Stimulated activated CD8-positive, alpha-beta memory T cell treated with anti-CD3 and anti-CD28 coated beads, Interleukin-4, amount 100 ng/mL, for 4 hours (primary cell): ENCODE results near the gene TIMP2.
"Not testable (repeated sequence)": the region's sequence is repeated elsewhere in the genome, so short reads cannot be mapped to it uniquely, and the experiment has no call there.

Experiments used
- DNase-seq, 2 donors: peaks; one replicate each; pipeline ENCODE4 v3.0.0-alpha.2; 2020; ENCODE audit warnings: low read depth in 2 of 2, low spot score in 1 of 2

Gene TIMP2

GRCh38 chr17:78873519-78874340 lies 51.5 kb downstream of the TIMP2 start:
- no peak for DNase-seq

- DNase-seq, result no peak
Observed at GRCh38 chr17:78872486-78872885, 52.7 kb downstream of the TIMP2 start.

GRCh38 chr17:78870621-78871020 lies 54.6 kb downstream of the TIMP2 start:
- DNase-seq, result no peak

GRCh38 chr17:78868391-78868790 lies 56.8 kb downstream of the TIMP2 start:
- DNase-seq, result no peak

GRCh38 chr17:78867046-78867445 lies 58.1 kb downstream of the TIMP2 start:
- not testable (repeated sequence) for DNase-seq

- DNase-seq, result peak; percentile 30 to 37
Observed at GRCh38 chr17:78865682-78866390, 59.4 kb downstream of the TIMP2 start.

GRCh38 chr17:78864117-78864516 lies 61.1 kb downstream of the TIMP2 start:
- no peak for DNase-seq

- no peak for DNase-seq
Observed at GRCh38 chr17:78862073-78863023, 62.8 kb downstream of the TIMP2 start.

- DNase-seq, result no peak
Observed at GRCh38 chr17:78861229-78861628, 64.0 kb downstream of the TIMP2 start.

GRCh38 chr17:78859051-78859450 lies 66.1 kb downstream of the TIMP2 start:
- no peak for DNase-seq

GRCh38 chr17:78857266-78857665 lies 67.9 kb downstream of the TIMP2 start:
- DNase-seq, result no peak

GRCh38 chr17:78855561-78856165 lies 69.5 kb downstream of the TIMP2 start:
- DNase-seq, result no peak

GRCh38 chr17:78854508-78854907 lies 70.7 kb downstream of the TIMP2 start:
- DNase-seq, result no peak

- DNase-seq, result no peak
Observed at GRCh38 chr17:78853926-78854394, 71.2 kb downstream of the TIMP2 start.

- no peak for DNase-seq
Observed at GRCh38 chr17:78852709-78853121, 72.5 kb downstream of the TIMP2 start.

- DNase-seq, result no peak
Observed at GRCh38 chr17:78849026-78849425, 76.2 kb downstream of the TIMP2 start.

- DNase-seq, result no peak
Observed at GRCh38 chr17:78847052-78847451, 78.1 kb downstream of the TIMP2 start.

GRCh38 chr17:78844301-78845005 lies 80.7 kb downstream of the TIMP2 start:
- DNase-seq, result no peak

GRCh38 chr17:78842881-78843565 lies 82.2 kb downstream of the TIMP2 start:
- no peak for DNase-seq
